SK-N-MC (cell line): ENCODE measurements around the gene SF3A1.
A peak's percentile ranks its signal among the peaks of the same experiment; 100 is the strongest.

Source experiments
- DNase-seq: peaks from one replicate; pipeline ENCODE4 v3.0.0-alpha.2; 2011; ENCODE audit warnings: low read depth, low spot score
- H3K27ac ChIP-seq: fragments of 200-600 bp; sonication (generic); 2 replicates; pipeline ENCODE4 v1.5.1; 2016; ENCODE audit warnings: mixed run types
- H3K36me3 ChIP-seq: fragments of 200-600 bp; sonication (generic); 2 replicates; pipeline ENCODE4 v1.6.1; 2017; ENCODE audit warnings: antibody characterized with exemption, low read length, mixed read lengths; ENCODE audit not compliant: insufficient read depth
- H3K4me3 ChIP-seq: fragments of 200-600 bp; sonication (generic); 2 replicates; pipeline ENCODE4 v1.5.1; 2016
- H3K9ac ChIP-seq: fragments of 200-600 bp; sonication (generic); 2 replicates; pipeline ENCODE4 v1.8.0; 2017; ENCODE audit warnings: mixed run types, mixed read lengths; ENCODE audit not compliant: insufficient read length
- H3K9me3 ChIP-seq: fragments of 200-600 bp; sonication (generic); 2 replicates; pipeline ENCODE4 v1.6.1; 2017; ENCODE audit warnings: low read depth, mild to moderate bottlenecking, antibody characterized with exemption, low read length, moderate library complexity, mixed read lengths
- EZH2 ChIP-seq: fragments of 200-600 bp; sonication (generic); IDR thresholded peaks from one replicate; pipeline ENCODE4 v1.6.1; 2017; ENCODE audit warnings: antibody characterized with exemption
- FOXP2 ChIP-seq: optimal IDR thresholded peaks from 2 replicates; pipeline ENCODE3; 2011; ENCODE audit warnings: mild to moderate bottlenecking, moderate library complexity; ENCODE audit not compliant: insufficient read depth; ENCODE audit errors: extremely low read length, control extremely low read depth
- POLR2AphosphoS5 ChIP-seq: IDR thresholded peaks from 2 replicates; pipeline ENCODE4 v1.6.1; 2012; ENCODE audit warnings: mild to moderate bottlenecking, low read depth, low read length, borderline replicate concordance

SF3A1 gene

DNA sequence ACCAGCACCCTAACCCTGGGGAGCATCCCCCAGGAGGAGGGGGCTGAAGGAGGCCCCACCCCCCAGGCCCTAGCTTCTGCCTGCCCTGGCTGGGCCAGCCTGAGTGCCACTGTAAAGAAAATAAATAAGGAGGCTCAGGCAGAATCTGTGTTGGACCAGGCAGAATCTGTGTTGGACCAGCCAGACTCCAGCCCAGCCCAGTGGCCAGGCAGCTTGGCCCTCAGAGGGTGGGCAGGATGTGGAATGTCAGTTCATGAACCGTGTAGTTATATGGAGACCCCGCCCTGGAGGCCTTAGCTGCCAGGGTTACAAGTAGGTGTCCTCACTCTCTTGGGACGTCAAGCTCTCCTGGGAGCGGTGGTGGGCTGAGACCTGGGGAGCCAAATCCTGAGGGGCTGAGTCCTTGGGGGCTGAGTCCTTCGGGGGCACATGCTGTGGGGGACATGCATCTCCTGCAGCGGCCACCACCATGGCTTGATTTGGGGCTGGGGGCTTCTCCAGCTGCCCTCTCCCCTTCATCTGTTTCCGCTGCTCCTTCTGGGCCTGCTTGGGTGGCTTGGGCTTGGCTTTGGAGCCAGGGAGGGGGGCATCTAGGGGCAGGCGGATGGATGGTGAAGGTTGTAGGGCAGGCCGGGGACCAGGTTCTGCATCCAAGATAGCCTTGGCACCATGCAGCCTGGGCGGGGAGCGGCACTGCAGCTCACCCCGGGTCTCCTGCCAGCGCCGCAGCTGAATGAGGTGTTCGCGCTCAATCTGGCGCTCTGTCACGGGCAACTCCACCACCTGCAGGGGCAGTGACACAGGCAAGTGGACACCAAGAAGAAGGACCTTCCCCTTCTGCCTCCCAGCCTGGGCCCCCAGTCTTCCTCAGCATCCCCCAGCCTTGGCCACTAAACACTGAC is 64.4 kb downstream of the SF3A1 start:
- Histone ChIP-seq H3K9me3 (no peaks in the 10 kb centered on the region), H3K9ac (no peak overlapping the region), H3K36me3 (no peaks in the 10 kb centered on the region), H3K4me3 (no peak overlapping the region), H3K27ac (no peak overlapping the region)
- TF ChIP-seq EZH2 (no peak), POLR2AphosphoS5 (no peak), FOXP2 (no peak)
- no peak for DNase-seq

DNA sequence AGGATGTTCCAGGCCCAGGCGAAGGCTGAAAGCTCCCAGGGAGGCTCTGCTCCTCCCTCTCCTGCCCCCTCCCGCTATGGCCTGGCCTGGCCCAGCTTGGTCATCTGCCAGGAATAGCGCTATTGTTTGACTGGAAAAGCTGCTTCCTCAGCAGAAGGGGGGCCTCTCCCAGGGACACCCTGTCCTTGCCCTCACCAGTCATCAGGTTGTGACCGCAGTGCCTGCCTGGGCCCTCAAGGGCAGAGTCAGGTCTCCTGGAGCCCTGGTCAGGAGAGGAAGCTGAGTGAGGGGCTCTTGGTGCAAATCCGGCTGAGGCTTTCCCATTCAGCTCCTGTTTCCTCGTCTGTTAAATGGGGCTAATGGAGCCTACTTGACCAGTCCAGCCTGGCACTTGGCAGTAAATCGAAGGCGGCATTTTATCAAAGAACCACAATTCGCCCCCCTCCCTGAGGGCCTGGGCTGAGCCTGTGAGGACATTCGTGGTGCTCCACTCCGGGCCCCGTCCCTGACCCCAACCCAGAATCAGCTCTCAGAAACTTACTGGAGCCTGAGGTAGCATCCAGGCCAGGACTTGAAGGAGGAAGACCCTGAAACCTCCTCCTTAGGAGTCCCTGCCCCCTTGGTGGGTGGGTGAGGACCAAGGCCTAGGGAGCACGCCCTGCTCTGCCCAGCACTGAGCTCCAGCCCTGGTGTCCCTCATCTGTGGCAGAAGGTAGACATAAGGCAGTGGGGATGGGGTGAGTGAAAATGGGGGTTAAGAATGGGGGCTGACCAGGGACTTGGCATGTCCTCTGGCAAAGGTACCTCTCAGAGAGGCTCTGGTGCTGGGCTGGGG is 65.4 kb downstream of the SF3A1 start:
- Histone ChIP-seq H3K36me3 (no peaks in the 10 kb centered on the region), H3K9me3 (no peaks in the 10 kb centered on the region), H3K27ac (no peak overlapping the region), H3K4me3 (no peak overlapping the region), H3K9ac (no peak overlapping the region)
- no peak for DNase-seq
- TF ChIP-seq POLR2AphosphoS5 (no peak), FOXP2 (no peak), EZH2 (no peak)

DNA sequence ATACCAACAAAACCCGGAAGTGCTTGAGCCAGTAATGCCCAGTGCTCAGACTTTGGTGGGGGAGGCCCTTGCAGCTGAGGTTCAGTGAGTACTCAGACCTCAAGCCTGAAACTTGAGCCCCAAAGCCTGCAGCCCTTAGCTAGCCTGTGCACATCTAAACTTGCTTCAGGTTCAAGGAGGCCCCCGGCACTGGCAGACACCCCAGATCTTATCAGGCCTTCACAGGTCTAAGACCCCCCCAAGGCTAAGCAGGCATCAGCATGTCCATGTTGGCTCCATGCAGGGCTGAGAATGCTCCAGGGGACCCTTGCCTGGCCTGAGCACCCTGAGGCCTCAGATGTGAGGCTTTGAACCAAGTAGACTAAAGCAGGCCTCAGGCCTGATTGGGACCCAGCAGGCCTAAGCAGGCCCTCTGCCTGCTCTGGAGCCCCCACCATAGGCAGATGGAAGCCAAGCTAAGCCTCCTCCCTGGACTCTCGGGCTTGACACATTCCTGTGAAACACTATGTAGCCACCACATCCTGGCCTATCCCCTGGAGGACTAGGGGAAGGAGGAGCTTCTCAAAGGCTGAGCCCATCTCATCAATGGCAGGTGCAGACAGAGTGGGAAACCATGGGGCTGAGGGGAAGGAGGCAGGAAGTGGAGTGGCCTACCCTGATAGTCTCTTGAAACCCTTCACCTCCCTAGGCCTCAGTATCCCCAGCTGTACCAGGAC is 66.2 kb downstream of the SF3A1 start:
- Histone ChIP-seq H3K4me3 (no peak overlapping the region), H3K27ac (no peak overlapping the region), H3K9ac (no peak overlapping the region)

DNA sequence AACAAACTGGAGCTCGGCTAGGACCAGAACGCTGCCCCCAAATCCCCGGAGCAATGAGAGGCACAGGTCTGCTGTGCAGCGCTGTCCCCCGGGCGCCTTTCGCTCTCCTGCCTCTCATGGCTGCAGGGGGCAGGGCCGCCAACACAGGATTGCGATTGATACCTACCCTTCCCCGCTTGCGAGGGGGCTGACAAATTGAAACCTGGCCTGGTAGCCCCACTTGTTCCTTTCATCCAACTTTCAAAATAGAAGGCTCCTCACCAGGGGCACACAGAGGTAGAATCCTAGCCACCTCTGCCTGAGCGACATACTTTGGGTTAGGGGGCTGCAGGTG is 66.7 kb downstream of the SF3A1 start:
- Histone ChIP-seq H3K36me3 (no peaks in the 10 kb centered on the region), H3K27ac (no peak overlapping the region), H3K4me3 (peak overlapping the region; percentile 84), H3K9me3 (no peaks in the 10 kb centered on the region), H3K9ac (no peak overlapping the region)
- TF ChIP-seq POLR2AphosphoS5 (no peak), EZH2 (no peak), FOXP2 (no peak)
- no peak for DNase-seq

More for the DNA sequence above, 66.2 kb downstream of the SF3A1 start:
- DNase-seq, result no peak
- Histone ChIP-seq H3K36me3 (no peaks in the 10 kb centered on the region), H3K9me3 (no peaks in the 10 kb centered on the region)
- no peak for TF ChIP-seq POLR2AphosphoS5

DNA sequence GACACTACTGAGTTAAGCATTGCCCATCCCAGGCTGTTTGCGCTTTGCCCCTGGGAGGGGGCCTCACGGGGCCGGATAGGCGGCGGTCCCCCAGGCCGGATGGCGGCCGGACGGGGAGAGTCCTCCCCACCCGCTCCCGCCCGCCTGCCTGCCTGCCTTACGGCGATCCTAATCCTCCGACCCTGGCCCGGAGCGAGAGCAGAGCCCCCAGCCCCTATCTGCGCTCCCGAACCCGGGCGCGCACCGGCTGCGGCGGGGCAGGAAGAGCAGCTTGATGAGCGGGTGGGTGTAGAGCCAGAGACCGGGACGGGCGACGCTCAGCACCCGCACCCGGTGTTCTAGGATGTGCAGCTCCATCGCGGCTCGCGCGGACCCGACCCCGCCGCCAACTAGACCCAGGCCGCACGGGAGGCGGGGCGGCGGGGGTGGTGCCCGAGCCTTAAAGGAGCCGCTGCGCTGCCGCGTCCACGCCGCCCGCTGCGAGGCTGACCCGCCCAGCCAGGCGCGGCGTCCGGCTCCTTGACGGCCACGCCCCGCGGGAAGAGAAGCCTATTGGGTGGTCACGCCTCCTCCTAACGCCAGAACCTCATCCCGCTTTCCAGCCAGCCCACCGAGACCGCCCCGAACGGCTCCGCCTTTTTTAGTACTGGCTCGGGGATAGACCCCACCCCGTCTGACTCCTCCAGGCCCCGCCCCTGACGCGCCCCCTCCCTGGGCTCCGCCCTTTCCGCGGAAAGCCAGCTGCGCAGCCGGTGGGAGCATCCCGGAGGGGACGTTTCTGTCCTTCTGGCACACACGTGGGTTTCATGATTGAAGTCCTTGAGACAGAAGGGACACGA is 67.3 kb downstream of the SF3A1 start, which contains the start of gene CASTOR1:
TSS of gene CASTOR1 (minus strand) at position 365 of the 839 bp plus-strand sequence. CDS start at position 357, 8 bp downstream.
- H3K27ac ChIP-seq, result no peak within 1 kb of the TSS
- TF ChIP-seq EZH2, result no peak
- TF ChIP-seq FOXP2, result no peak
- no peak for TF ChIP-seq POLR2AphosphoS5

DNA sequence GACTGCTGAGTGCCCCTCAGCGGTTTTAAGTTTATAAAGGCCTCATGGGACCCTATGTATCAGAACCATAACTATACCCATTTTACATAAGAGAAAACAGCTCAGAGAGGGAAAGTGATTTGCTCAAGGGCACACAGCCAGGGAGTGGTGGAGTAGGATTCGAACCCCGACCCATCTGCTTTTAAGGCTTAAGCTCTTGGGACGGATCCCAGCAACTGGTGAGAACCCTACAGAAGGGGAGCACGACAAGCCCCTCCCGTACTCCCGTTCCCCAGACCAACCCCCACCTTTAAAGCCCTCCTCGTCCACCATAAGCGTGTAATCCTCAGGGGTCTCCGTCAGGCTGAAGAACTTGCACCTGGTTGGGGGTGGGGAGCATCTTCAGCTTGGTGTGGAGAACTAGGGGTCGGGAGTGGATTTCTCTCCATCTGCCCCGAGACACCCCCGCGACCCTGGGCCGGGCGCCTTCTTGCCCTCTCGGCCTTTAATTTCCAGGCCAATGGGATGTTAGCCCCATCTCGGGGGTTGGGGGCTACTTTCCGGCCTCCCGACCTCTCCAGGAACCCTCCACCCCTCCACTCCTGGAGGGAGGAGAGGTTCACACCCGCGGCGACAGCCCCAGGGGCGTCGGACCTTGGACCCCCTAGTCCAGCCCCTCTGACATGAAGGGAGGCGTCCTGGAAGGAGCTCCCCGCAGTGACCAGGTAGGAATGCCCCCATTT is 68.1 kb downstream of the SF3A1 start:
- no peak for DNase-seq
- H3K9ac ChIP-seq, result peak overlapping the region; percentile 10
- H3K4me3 ChIP-seq, result peak overlapping the region; percentile 84
- no peak overlapping the region for H3K27ac ChIP-seq
- H3K9me3 ChIP-seq, result no peaks in the 10 kb centered on the region
- TF ChIP-seq FOXP2 (no peak), EZH2 (no peak), POLR2AphosphoS5 (no peak)
- no peaks in the 10 kb centered on the region for H3K36me3 ChIP-seq

More for the DNA sequence above, 67.3 kb downstream of the SF3A1 start, which contains the start of gene CASTOR1:
- peak within 1 kb of the TSS; percentile 10 for H3K9ac ChIP-seq
- H3K36me3 ChIP-seq, result no peaks in the 10 kb centered on the region
- no peak for DNase-seq
- H3K4me3 ChIP-seq, result peak within 1 kb of the TSS; percentile 84
- H3K9me3 ChIP-seq, result no peaks in the 10 kb centered on the region

DNA sequence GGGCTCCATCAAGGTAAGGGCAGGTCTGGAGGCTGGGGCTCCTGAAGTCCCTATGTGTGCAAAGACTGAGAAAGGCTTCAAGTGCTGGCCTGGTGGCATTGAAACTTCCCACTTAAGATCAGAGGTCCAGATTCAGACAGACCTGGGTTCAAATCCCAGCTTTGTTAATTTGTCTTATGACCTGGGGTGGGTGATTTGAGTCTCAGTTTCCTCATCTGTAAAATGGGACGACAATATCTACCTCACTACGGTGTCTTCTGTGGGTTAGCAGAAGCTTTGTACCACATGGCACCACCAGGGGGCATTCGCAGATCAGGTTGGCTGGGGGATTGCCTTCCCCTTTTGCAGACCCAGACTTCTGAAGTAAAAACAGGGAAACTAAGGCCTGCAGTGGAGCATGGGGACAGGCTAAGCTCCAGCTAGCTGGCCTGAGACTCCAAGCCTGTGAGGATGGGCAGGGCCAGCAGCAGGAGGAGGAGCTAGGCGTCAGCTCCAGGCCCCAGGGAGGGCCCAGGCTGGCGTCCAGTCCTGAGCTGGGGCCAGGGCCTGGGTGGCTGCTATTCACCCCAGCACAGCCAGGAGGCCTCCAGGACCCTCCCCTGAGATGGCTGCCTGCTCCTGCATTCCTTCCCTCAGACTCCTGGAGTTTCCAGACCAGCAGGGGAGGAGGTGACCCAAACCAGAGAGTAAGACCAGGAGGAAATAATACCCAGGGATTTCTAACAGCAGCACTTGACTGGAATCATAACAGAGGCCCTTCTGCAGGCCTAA is 68.9 kb downstream of the SF3A1 start:
- TF ChIP-seq POLR2AphosphoS5, result no peak
- TF ChIP-seq FOXP2, result no peak
- TF ChIP-seq EZH2, result no peak
- no peak for DNase-seq
- Histone ChIP-seq H3K9ac (no peak overlapping the region), H3K9me3 (no peaks in the 10 kb centered on the region), H3K36me3 (no peaks in the 10 kb centered on the region), H3K4me3 (no peak overlapping the region), H3K27ac (no peak overlapping the region)
